Subcutaneous adipose tissue (tissue), 4 donors: Measurements from ENCODE around the gene ELK3. TPM values are rescaled to one million over a fixed set of nuclear protein-coding genes. Genes with fewer than 3 reads are reported as not detected.

Experiments used
- total RNA-seq, 4 donors: library from RNA; depleted of rRNA; stranded (reverse); fragments of >200 nt; gene quantifications; one replicate each; pipeline ENCODE4 v1.1.0, GENCODE V29; 2016
- TF ChIP-seq, protein P1 (sequence below): fragments of 450-650 bp; IDR thresholded peaks from one replicate; pipeline ENCODE4 v1.5.1; 2016; ENCODE audit warnings: low read depth, mild to moderate bottlenecking, control low read depth, antibody characterized with exemption, moderate library complexity

Gene ELK3
- total RNA-seq, 4 donors from 2014 or later, result 15.9 to 37.3 (median 24.9) TPM

DNA sequence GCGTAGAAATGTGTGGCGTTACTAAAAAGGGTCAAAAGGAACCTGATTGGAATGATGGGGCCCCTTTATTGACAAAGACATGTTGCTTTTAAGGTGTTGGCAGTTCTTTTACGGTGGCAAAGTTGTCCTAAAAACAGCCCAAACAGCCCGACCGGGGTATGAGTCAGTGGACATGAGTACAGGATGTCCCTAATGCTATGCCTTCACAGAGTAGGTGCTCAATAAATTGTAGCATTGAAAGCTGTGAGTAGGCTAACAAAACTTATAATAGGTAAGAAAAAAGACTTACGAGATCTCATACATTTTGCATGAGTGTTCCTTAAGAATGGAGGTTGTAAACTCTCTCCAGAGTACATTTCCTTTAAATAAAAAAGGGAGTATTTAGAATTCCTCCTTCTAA lies 2.6 kb downstream of the ELK3 start:
- TF ChIP-seq, protein P1, sequence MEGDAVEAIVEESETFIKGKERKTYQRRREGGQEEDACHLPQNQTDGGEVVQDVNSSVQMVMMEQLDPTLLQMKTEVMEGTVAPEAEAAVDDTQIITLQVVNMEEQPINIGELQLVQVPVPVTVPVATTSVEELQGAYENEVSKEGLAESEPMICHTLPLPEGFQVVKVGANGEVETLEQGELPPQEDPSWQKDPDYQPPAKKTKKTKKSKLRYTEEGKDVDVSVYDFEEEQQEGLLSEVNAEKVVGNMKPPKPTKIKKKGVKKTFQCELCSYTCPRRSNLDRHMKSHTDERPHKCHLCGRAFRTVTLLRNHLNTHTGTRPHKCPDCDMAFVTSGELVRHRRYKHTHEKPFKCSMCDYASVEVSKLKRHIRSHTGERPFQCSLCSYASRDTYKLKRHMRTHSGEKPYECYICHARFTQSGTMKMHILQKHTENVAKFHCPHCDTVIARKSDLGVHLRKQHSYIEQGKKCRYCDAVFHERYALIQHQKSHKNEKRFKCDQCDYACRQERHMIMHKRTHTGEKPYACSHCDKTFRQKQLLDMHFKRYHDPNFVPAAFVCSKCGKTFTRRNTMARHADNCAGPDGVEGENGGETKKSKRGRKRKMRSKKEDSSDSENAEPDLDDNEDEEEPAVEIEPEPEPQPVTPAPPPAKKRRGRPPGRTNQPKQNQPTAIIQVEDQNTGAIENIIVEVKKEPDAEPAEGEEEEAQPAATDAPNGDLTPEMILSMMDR, result no peak

DNA sequence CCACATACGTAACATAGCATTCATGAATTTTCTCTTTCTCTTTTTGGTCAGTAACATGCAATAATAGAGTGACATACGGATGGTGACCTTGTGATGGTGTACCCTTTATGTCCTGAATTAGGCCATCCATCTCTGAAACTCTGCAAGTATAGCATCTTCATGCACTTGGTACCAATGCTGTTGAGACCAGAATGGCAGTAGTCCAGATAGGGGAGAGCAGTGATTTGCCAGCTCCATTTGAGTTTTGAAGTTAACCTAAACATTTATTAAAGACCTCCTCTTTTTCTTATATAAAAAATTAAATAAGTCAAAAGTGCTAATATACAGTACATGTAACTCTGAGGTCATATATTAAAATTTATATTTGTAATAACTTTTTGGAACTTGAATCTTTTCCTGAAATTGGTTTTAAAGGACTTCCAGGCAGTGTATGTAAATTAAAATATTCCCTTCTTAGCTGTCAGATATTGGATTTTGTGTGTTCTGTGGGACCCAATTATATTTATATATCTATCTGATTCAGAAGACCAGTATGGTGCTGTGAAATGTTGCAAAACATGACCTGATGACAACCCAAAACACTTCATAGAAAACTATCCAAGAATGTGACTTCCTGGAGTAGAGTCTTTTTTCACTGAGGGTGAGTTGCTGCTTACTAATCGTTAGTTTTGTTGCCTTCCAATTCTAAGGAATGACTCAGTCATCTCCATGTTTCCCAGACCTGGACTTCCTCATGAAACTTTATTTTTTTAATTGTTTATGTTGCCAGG lies 3.5 kb downstream of the ELK3 start:
- TF ChIP-seq, protein P1, result no peak

DNA sequence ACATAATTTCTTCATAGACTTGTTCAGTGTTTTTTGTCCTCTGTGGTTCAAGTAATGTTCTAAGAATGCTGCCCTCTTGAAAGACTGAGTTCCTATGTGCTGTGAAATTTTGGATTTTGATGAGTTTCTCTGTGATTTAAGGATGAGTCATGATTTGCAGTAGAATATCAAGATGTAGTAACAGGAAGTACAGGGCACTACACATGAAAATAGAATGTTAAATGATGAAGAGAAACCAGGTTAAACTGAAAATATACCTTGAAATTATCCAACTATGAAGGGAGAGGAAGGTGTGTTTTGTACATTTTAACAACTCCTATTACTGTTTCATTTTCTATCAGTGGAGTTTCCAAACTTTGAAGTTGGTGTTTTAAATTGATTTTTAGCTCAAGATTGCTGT lies 4.8 kb downstream of the ELK3 start:
- TF ChIP-seq, protein P1, result no peak

DNA sequence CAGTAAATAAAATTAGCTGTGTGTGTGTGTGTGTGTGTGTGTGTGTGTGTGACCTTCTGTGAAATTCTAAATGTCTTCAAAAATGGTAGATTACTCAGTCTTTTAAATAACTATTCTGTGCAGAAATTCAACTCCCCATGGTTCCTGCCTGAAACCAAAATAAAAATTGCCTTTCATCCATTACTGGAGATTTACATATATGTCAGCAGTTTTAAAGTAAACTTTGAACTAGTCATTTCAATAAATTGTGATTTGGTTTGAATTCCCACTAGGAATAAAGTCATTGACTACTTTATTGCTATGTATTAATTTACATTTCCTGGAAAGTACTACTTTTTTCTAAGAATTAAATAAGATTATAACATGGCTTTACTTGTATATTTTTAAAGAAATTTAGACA lies 5.3 kb downstream of the ELK3 start:
- TF ChIP-seq, protein P1, result no peak

DNA sequence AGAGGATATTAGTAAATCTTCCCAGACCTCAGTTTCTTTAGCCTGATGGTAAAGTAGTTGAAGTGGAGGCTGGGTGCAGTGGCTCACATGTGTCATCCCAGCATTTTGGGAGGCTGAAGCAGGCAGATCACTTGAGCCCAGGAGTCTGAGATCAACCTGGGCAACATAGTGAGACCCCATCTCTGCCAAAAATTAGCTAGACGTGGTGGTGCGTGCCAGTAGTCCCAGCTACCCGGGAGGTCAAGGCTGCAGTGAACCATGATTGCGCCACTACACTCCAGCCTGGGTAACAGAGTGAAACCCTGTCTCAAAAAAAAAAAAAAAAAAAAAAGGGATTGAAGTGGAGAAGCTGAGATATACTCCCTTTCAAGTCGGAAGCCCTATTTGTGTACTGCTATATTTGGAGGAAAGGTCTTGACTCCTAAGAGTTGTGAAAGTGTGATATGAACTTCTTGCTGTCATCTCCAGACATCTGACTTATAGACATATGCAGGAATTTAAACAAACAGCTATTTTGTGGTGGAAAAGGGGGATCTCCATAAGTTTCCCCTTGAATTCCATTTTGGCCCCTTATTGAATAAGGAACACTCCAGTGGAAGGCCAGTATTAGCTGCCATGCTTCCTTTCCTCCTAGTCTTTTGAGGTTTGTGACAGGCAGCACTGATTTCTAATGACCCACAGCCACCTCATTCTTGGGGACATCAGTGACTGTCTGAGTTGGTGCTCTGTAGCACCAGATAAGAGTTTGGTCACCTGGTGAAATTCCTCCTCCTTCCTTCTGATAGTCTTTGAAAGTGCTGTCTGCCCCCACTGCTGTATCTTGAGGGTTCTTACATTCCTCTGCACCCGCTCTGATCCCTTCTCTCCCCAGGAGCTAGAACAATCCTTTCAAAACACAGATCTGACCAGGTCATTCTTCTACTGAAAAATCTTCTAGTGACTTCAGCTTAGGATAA lies 7.4 kb downstream of the ELK3 start:
- TF ChIP-seq, protein P1, result no peak

DNA sequence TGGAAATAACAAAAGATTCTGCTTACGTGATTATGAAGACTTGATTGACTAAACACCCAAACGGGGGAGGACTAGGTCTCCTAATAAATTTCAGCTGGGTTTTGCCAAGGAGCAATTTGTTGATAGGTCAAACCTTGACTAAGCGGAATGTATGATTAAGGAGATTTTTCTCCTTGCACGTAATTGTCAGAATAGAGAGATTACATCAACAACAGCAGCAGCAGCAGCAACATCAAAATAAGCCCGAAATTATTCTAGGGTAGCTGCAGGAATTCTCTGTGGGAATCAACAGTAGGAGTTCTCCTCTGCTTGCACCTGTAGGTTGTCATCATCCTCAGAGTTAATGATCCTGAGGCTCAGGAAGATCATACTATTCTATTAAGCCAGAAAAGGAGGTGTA lies 10.2 kb downstream of the ELK3 start:
- TF ChIP-seq, protein P1, result no peak

DNA sequence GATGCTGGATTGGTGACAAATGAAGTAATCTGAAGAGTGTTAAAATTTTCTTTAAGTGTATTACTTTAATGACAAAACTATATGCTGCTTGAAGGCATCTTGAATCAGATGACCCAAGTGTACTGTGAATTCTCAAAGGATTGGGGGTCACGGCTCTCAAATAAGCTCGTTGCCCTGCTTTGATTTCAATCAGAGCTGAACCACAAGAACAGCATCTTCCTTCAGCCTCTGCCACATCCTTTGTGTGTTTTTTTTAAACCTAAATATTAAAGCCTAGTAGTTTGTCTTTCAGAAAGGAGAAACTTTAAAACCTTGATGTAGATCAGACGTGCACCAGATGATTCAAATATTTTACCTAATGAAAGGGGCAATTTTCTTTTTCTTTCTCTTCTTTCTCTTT lies 11.7 kb downstream of the ELK3 start:
- TF ChIP-seq, protein P1, result no peak
